Stimulated activated CD4-positive, alpha-beta T cell treated with anti-CD3 and anti-CD28 coated beads, Interleukin-1b, Interleukin-23, amount 100 ng/mL, for 4 hours (primary cell): Measurements from ENCODE around the gene KCTD14.
"Not testable (repeated sequence)": the region's sequence is repeated elsewhere in the genome, so short reads cannot be mapped to it uniquely, and the experiment has no call there.

Experiments
- DNase-seq, 2 donors: peaks; one replicate each; pipeline ENCODE4 v3.0.0-alpha.2; 2020; ENCODE audit warnings: low read depth in 2 of 2

The KCTD14 gene

GRCh38 chr11:78023426-78023825 is 350 bp upstream of the KCTD14 start:
- DNase-seq: no peak

GRCh38 chr11:78021611-78022010 is 1.5 kb downstream of the KCTD14 start:
- no peak for DNase-seq

- DNase-seq: no peak
Measured at GRCh38 chr11:78020246-78020645, 2.8 kb downstream of the KCTD14 start.

- DNase-seq: no peak
Measured at GRCh38 chr11:78019808-78020207, 3.3 kb downstream of the KCTD14 start.

GRCh38 chr11:78015878-78016277 is 7.2 kb downstream of the KCTD14 start:
- no peak for DNase-seq

- not testable (repeated sequence) for DNase-seq
Measured at GRCh38 chr11:78014937-78015520, 8.0 kb downstream of the KCTD14 start.

GRCh38 chr11:78011301-78011700 is 11.8 kb downstream of the KCTD14 start:
- DNase-seq: no peak

- DNase-seq: no peak
Measured at GRCh38 chr11:78010755-78011154, 12.3 kb downstream of the KCTD14 start.

- no peak for DNase-seq
Measured at GRCh38 chr11:78010304-78010703, 12.8 kb downstream of the KCTD14 start.

- DNase-seq: no peak
Measured at GRCh38 chr11:78009062-78009461, 14.0 kb downstream of the KCTD14 start.

- peak in 1 of 2 donors; percentile 36 for DNase-seq
Measured at GRCh38 chr11:78000193-78000592, 22.9 kb downstream of the KCTD14 start.

GRCh38 chr11:77999446-78000030 is 23.5 kb downstream of the KCTD14 start:
- DNase-seq: no peak

GRCh38 chr11:77994434-77995362 is 28.4 kb downstream of the KCTD14 start, which contains the start of gene INTS4:
Gene INTS4, minus strand, starts transcription at chr11:77994668. Its CDS starts 25 bp downstream, at chr11:77994643.
- peak; percentile 92 to 94 for DNase-seq

- no peak for DNase-seq
Measured at GRCh38 chr11:77993902-77994301, 29.2 kb downstream of the KCTD14 start.

GRCh38 chr11:77990981-77991380 is 32.1 kb downstream of the KCTD14 start:
- no peak for DNase-seq

GRCh38 chr11:77986456-77986855 is 36.6 kb downstream of the KCTD14 start:
- not testable (repeated sequence) for DNase-seq

GRCh38 chr11:77981346-77981947 is 41.6 kb downstream of the KCTD14 start:
- DNase-seq: no peak

GRCh38 chr11:77968337-77968736 is 54.7 kb downstream of the KCTD14 start:
- no peak for DNase-seq

- DNase-seq: no peak
Measured at GRCh38 chr11:77967753-77968152, 55.3 kb downstream of the KCTD14 start.

- no peak for DNase-seq
Measured at GRCh38 chr11:77967121-77967520, 56.0 kb downstream of the KCTD14 start.

GRCh38 chr11:77966338-77966737 is 56.7 kb downstream of the KCTD14 start:
- DNase-seq: no peak
